RWPE1 (cell line): Measurements from ENCODE around the gene NPAS2.

Experiments used
- CTCF ChIA-PET: fragments of 350-600 bp; sonication (Branson Sonifier 250); formaldehyde crosslinking; extraction: SDS; loops from one replicate; lab custom pipeline; 2021; lab: Yijun Ruan, JAX
- POLR2A ChIA-PET: fragments of 400-600 bp; formaldehyde crosslinking; extraction: SDS; loops from one replicate; lab custom pipeline; 2020; ENCODE audit warnings: antibody characterized with exemption; ENCODE audit not compliant: low non-redundant PET; lab: Yijun Ruan, JAX
- DNase-seq: peaks from one replicate; pipeline ENCODE4 v3.0.0; 2012; ENCODE audit warnings: low spot score
- H3K27ac ChIP-seq: fragments of 450-650 bp; 2 replicates; pipeline ENCODE4 v1.5.1; 2017
- CTCF ChIP-seq: fragments of 450-650 bp; conservative IDR thresholded peaks from 2 replicates; pipeline ENCODE4 v1.5.1; 2017; ENCODE audit warnings: low read depth, mild to moderate bottlenecking

The NPAS2 gene

GRCh38 chr2:100831158-100831750 is 11.3 kb downstream of the NPAS2 start:
- no peak overlapping the region for H3K27ac ChIP-seq
- CTCF ChIA-PET, result no interaction called here
- no peak for DNase-seq
- POLR2A ChIA-PET, result no interaction called here
- TF ChIP-seq CTCF, result no peak

GRCh38 chr2:100831831-100832230 is 11.9 kb downstream of the NPAS2 start:
- ChIA-PET CTCF (no interaction called here), POLR2A (no interaction called here)
- H3K27ac ChIP-seq, result peak overlapping the region; percentile 29

GRCh38 chr2:100832885-100833284 is 12.9 kb downstream of the NPAS2 start:
- TF ChIP-seq CTCF, result no peak
- ChIA-PET POLR2A (no interaction called here), CTCF (interaction anchor here (0.6 kb wide), 1 partner anchor 28 kb away, joined by 5 read pairs; no protein-coding TSS in a partner anchor)
- no peak overlapping the region for H3K27ac ChIP-seq
- no peak for DNase-seq

More at GRCh38 chr2:100831831-100832230, 11.9 kb downstream of the NPAS2 start:
- TF ChIP-seq CTCF, result no peak
- no peak for DNase-seq

GRCh38 chr2:100833331-100833730 is 13.4 kb downstream of the NPAS2 start:
- ChIA-PET POLR2A (no interaction called here), CTCF (interaction anchor here (0.6 kb wide), 1 partner anchor 27 kb away, joined by 5 read pairs; no protein-coding TSS in a partner anchor)
- H3K27ac ChIP-seq, result no peak overlapping the region
- no peak for DNase-seq
- TF ChIP-seq CTCF, result no peak

GRCh38 chr2:100834221-100834620 is 14.3 kb downstream of the NPAS2 start:
- POLR2A ChIA-PET, result no interaction called here
- CTCF ChIA-PET, result no interaction called here
- H3K27ac ChIP-seq, result no peak overlapping the region
- DNase-seq, result no peak
- TF ChIP-seq CTCF, result no peak

GRCh38 chr2:100835006-100835659 is 15.2 kb downstream of the NPAS2 start:
- CTCF ChIA-PET, result no interaction called here
- TF ChIP-seq CTCF, result no peak
- DNase-seq, result no peak
- H3K27ac ChIP-seq, result no peak overlapping the region
- POLR2A ChIA-PET, result no interaction called here
